ENCODE measurements around the gene KSR2.

KSR2 gene

GRCh38 chr12:117702741-117703140 lies 266.0 kb downstream of the KSR2 start:
- DNase-seq (ENCODE audit: extremely low read depth in 1 of 2, low read depth in 1 of 2): no peak

GRCh38 chr12:117699575-117699974 lies 269.2 kb downstream of the KSR2 start:
- no peak for DNase-seq (ENCODE audit: extremely low read depth in 1 of 2, low read depth in 1 of 2)

- DNase-seq (ENCODE audit: extremely low read depth in 1 of 2, low read depth in 1 of 2): no peak
These were observed 269.7 kb downstream of the KSR2 start for GRCh38 chr12:117699118-117699517.

- DNase-seq (ENCODE audit: extremely low read depth in 1 of 2, low read depth in 1 of 2): no peak
These were observed 272.8 kb downstream of the KSR2 start for GRCh38 chr12:117695956-117696355.

GRCh38 chr12:117692512-117692911 lies 276.3 kb downstream of the KSR2 start:
- no peak for DNase-seq (ENCODE audit: extremely low read depth in 1 of 2, low read depth in 1 of 2)

GRCh38 chr12:117689857-117690256 lies 278.9 kb downstream of the KSR2 start:
- no peak for DNase-seq (ENCODE audit: extremely low read depth in 1 of 2, low read depth in 1 of 2)

- DNase-seq (ENCODE audit: extremely low read depth in 1 of 2, low read depth in 1 of 2): no peak
These were observed 280.3 kb downstream of the KSR2 start for GRCh38 chr12:117688446-117688845.

GRCh38 chr12:117686911-117687377 lies 281.8 kb downstream of the KSR2 start:
- DNase-seq (ENCODE audit: extremely low read depth in 1 of 2, low read depth in 1 of 2): no peak

GRCh38 chr12:117686210-117686609 lies 282.6 kb downstream of the KSR2 start:
- no peak for DNase-seq (ENCODE audit: extremely low read depth in 1 of 2, low read depth in 1 of 2)

- no peak for DNase-seq (ENCODE audit: extremely low read depth in 1 of 2, low read depth in 1 of 2)
These were observed 283.5 kb downstream of the KSR2 start for GRCh38 chr12:117685110-117685926.

- no peak for DNase-seq (ENCODE audit: extremely low read depth in 1 of 2, low read depth in 1 of 2)
These were observed 284.3 kb downstream of the KSR2 start for GRCh38 chr12:117684471-117684870.

GRCh38 chr12:117680312-117680711 lies 288.5 kb downstream of the KSR2 start:
- no peak for DNase-seq (ENCODE audit: extremely low read depth in 1 of 2, low read depth in 1 of 2)

- no peak for DNase-seq (ENCODE audit: extremely low read depth in 1 of 2, low read depth in 1 of 2)
These were observed 289.0 kb downstream of the KSR2 start for GRCh38 chr12:117679776-117680175.

- no peak for DNase-seq (ENCODE audit: extremely low read depth in 1 of 2, low read depth in 1 of 2)
These were observed 294.0 kb downstream of the KSR2 start for GRCh38 chr12:117674763-117675162.

- DNase-seq (ENCODE audit: extremely low read depth in 1 of 2, low read depth in 1 of 2): no peak
These were observed 294.5 kb downstream of the KSR2 start for GRCh38 chr12:117674313-117674712.

GRCh38 chr12:117671734-117672133 lies 297.1 kb downstream of the KSR2 start:
- DNase-seq (ENCODE audit: extremely low read depth in 1 of 2, low read depth in 1 of 2): no peak

GRCh38 chr12:117664169-117664568 lies 304.6 kb downstream of the KSR2 start:
- DNase-seq (ENCODE audit: extremely low read depth in 1 of 2, low read depth in 1 of 2): no peak

- DNase-seq (ENCODE audit: extremely low read depth in 1 of 2, low read depth in 1 of 2): no peak
These were observed 306.0 kb downstream of the KSR2 start for GRCh38 chr12:117662620-117663395.

- no peak for DNase-seq (ENCODE audit: extremely low read depth in 1 of 2, low read depth in 1 of 2)
These were observed 306.6 kb downstream of the KSR2 start for GRCh38 chr12:117662220-117662619.

- no peak for DNase-seq (ENCODE audit: extremely low read depth in 1 of 2, low read depth in 1 of 2)
These were observed 307.3 kb downstream of the KSR2 start for GRCh38 chr12:117661471-117661870.

GRCh38 chr12:117660896-117661295 lies 307.9 kb downstream of the KSR2 start:
- no peak for DNase-seq (ENCODE audit: extremely low read depth in 1 of 2, low read depth in 1 of 2)

GRCh38 chr12:117658226-117658625 lies 310.6 kb downstream of the KSR2 start:
- DNase-seq (ENCODE audit: extremely low read depth in 1 of 2, low read depth in 1 of 2): no peak
